Superior temporal gyrus (tissue), 1 donor: ENCODE measurements around the gene C2orf72.
"Not testable (repeated sequence)": the region's sequence is repeated elsewhere in the genome, so short reads cannot be mapped to it uniquely, and the experiment has no call there.

Source experiments
- DNase-seq: peaks from one replicate; pipeline ENCODE4 v3.0.0-alpha.2; 2016; ENCODE audit errors: extremely low spot score

Gene C2orf72

DNA sequence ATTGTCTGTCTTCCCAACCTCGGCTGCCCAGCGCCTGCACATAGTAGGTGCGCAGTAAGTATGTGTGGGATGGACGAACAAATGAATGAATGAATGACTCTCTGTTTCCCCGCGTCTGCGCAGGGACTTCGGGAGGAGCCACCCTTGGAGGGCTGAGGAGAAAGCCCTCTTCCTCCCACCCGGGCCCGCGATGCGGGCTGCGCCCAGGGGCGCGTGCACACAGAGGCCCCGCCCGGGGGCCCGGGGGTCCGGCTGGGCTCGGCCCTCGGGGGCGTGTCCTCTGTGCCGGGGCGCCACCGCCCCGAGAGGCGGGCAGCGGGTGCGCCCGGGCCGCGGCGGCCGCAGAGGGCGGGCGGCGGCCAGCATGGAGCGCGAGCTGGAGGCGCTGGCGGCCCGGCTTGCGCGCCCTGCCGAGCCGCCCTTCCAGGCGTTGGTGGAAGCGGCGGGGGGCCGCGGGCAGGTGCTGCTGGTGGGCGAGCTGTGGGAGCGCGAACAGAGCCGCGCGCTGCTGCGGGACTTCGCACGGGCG, at the start of gene C2orf72:
TSS of gene C2orf72 (plus strand) at position 322 of the 529 bp plus-strand sequence. CDS start at position 365, 43 bp downstream.
- no peak for DNase-seq

DNA sequence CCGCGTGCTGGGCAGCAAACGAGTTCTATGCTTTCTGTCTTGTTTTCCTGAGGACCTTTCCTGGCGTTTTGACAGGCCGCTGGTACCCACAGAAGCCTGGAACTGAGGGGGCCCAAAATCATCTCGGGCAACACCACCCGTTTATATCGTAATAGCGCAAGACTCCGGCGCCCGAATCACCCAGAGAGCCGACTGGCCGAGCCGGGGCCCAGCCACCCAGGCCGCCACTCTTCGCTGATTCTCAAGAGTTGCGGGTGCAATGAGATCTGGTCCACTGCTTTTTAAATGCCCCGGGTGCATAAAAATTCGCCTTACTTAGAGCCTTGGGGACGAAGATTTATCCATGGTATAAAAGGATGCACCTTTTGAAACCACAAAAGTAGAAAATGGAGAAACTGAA, 47.6 kb upstream of the C2orf72 start:
- DNase-seq, result no peak

DNA sequence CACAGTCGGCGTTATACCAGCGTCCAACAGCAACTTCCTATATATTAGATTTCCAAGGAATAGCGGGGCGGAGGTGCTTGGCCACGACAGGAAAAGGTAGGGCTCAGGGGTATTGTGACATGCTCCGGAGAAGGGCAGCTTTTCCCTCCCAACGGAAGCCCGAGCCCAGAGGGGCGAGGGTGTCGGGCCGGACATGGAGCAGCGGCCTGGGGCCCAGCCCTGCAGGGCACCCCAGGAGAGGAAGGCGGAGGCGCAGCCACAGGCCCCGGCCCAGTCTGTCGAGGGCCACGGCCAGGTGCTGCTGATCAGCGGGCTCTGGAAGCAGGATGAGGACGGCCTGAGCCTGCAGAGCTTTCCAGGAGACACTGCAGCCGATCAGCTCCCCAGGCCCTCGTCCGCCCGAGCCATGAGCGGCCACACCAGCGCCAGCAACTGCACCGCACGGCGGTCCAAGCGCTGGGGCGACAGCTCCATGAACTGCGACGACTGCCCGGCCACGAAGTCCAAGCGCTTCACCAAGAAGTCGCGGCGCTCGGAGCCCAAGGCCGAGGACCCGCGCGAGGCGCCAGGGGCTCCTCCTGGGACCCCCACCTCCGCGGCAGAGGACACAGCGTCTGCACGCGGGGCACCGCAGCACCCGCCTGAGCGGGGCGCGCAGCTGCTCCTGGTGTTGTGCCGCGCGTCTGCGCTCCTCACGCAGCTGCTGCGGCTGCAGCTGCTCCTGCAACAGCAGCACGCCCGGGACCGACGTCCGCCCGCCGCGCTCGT, 47.0 kb upstream of the C2orf72 start:
- DNase-seq, result no peak

DNA sequence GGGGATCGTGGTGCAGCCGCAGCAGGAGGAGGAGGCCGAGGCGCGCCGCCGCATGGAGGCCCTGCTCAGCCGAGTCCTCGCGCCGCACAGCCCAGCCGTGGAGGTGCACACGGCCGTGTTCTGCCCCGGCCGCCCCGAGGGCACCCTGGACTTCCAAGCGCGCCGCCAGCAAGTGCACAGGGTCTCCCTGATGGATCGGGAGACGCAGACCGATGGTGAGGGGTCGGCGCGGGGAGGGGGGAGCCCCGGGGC, 46.5 kb upstream of the C2orf72 start:
- no peak for DNase-seq

DNA sequence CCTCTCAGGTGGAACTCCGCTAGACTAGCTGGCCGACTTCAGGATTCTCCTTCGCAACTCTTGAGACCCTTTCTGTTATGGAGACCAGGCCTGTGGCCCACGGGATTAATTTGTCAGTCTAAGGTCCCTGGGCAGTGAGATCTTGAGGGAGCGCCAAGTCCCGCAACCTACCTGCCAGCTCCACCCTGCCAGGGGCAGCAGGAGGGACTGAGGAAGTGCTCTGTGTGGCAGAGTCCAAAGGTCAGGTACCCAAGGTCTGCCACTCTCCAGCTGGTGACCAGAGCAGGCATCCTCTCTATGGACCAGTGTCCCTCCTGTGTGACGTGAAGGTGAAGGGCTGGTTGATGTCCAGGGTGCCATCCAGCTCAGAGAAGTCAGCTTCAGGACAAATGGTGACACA, 45.7 kb upstream of the C2orf72 start:
- no peak for DNase-seq

DNA sequence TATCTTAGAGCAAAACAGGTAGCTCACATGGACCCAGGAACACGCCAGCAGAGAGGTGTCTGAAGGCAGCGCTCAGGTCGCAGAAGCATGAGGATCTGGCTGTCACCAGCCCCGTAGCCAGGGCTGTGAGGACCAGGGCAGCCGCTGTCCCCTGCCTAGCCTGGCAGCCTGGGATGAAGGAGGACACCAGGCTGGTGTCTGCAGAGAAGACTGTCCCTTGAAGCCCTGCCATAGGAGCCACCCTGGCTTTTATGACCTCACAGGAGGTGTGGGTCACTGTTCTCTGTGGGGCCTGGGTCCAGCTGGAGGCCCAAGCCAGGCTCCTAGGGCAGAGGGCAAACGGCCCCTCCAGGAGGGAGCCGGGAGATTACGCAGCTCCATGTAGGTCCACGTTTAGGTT, 41.5 kb upstream of the C2orf72 start, which contains the start of gene SPATA3:
TSS of gene SPATA3 (plus strand) at position 301 of the 400 bp plus-strand sequence. CDS start 113 bp downstream, outside the sequence.
- DNase-seq, result no peak

DNA sequence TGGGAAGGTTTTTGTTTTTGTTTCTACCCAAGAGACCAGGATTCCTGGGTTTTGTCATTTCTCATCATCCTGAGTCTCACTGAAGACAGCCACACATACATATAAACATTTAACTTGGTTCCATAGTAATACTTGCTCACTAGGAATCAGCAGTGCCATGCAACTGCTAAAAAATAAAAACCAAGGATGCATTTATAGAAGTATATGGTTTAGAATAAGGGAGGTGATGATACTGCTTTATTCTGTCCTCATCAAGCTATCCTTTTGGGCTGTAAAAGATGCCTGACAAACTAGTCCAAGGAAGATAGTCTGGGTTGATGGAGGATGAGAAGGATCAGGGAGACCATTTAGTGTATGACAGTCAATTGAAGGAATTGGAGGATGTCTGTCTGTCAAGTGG, 40.7 kb upstream of the C2orf72 start:
- no peak for DNase-seq

DNA sequence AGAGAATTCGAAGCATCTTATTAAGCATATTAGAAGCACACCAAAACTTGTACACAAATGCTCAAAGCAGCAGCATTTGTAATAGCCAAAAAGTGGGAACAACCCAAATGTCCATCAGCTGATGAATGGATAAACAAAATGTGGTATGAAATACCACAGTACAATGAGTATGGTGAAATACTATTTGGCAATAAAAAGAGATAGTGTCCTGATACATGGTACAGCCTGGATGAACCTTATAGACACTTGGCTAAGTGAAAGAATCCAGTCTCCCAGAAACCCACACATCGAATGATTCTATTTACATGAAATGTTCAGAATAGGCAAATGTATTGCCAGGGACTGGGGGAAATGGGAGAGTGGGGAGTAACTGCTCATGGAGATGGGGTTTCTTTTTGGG, 38.4 kb upstream of the C2orf72 start:
- no peak for DNase-seq

DNA sequence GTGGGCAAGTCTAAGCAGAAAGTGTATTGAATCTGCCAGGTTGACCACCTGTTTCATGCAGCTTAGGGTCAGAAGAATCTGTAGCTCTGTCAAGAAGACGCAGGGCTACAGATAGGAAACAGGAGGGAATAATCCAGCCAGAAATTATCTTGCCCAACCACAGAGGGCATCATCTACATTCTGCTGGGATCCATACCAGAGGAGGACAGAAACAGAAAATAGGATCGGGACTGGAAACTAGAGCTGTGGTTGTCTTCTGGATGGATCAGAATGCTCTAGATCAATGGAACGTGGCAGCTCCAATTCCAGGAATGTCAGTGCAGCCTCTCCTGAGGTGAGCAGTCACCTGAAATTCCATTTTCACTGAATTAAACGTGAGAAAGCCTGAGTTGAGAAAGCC, 37.8 kb upstream of the C2orf72 start:
- no peak for DNase-seq

DNA sequence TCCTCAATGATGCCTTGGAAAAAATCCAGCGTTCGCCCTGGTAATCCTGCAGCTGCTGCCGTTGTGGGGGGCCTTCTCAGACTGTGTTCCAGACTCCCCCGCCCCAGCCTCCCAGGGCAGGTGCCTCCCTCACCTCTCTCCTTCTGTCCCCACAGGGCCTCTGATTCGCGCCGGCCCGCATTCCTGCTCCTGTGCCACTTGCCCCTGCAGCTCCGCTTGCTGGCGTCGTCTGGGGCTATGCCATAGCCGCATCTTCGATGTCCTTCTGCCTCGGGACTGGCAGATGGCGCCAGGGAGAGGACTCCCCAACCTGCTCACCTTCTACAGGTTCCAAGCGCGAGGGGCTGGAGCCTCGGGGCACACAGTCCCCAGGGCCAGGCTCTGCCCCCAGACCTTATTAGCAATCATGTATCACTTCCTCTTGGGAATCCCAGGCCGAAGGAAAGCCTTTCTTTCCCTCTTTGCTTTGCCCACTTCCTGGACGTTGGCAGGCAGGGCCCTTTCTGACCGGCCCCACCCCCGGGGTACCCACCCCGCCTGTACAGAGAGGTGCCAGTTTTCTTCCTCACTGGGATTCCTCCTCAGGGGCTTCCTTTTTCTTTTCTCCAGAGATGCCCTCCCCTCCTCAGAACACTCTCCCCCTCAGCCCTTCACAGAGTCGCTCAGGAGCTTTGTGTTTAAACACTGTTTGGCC, 37.0 kb upstream of the C2orf72 start:
- no peak for DNase-seq

DNA sequence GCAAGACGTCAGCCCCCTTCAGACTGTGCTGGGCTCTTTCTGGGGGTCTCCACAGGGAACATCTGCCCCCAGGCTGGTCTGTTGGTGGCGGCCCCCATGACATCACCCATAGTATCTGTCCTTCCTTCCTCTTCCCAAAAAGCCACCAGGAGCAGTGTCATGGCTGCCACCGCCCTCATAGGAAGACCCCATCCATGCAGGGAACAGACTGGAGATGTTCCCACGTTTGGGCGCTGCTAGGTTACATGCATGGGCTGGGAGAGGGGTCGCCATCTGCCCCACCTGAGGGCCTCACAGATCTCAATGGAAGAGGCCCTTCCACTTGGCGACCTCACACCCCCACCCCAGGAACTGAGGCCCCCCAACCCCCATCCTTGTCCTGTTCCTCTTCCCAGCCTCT, 36.3 kb upstream of the C2orf72 start:
- no peak for DNase-seq

DNA sequence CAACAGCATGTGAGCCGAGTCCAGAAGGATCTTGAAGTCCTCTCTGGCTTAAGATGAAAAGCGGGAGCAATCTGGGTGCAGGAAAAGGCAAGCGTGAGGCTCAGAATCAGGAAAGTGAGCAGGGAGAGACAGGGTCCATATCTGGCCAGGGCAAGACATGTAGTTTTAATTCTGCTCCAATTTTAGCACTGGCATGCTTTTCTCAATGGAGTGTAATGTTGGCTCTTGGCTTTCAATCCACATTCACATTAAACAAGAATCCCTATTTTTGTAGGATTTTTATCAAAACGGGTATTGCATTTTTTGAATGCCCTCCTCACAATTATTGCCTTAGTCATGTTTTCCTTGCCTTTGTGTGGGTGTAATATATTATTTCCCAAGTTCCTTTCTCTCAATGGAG, 35.4 kb upstream of the C2orf72 start:
- DNase-seq, result no peak

DNA sequence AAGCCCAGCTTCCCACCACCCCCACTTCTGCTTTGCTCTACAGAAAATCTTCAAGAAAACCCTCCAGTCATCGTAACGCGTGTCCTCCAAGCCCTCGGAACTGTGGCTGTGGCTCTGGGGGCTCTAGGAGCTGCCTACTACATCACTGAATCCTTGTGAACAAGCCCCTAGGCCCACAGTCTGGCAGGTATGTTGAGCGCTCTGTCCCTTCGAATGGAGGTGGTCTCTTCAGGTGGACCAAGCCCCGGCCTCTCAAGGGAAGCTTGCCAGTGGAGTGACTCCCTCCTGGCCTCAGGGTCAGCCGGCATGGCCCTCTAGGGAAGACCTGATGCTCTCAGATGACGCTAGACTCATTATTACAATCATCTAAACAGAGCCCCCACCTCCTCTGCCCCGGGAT, 34.7 kb upstream of the C2orf72 start:
- DNase-seq, result no peak

DNA sequence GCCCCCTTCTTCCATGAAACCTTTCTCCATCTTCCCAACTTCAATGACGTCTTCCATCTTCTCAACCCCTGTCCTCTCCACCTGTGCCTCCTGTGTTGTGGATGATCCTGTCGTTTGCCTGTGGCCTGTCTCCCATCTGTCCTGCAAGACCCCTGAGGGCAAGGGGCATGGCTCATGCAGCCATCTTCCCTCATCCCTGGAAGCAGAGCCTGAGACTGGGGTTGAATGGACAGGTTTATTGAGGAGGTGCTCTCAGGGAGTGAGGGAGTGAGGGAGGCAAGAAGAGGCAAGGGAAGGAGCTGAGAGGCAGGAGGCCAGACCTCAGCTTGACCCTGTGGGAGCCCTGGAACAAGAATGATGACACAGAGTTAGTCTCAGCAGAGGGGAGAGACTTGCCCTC, 34.1 kb upstream of the C2orf72 start:
- DNase-seq, result no peak

DNA sequence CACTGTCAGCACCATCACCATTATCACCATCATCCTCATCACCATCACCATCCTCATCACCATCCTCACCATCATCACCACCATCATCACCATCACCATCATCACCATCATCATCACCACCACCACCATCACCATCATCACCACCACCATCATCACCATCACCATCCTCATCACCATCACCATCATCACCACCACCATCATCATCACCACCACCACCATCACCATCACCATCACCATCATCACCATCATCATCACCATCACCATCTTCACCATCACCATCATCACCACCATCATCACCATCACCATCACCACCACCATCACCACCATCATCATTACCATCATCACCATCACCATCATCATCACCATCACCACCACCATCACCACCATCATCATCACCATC, 32.4 kb upstream of the C2orf72 start:
- DNase-seq, result not testable (repeated sequence)

DNA sequence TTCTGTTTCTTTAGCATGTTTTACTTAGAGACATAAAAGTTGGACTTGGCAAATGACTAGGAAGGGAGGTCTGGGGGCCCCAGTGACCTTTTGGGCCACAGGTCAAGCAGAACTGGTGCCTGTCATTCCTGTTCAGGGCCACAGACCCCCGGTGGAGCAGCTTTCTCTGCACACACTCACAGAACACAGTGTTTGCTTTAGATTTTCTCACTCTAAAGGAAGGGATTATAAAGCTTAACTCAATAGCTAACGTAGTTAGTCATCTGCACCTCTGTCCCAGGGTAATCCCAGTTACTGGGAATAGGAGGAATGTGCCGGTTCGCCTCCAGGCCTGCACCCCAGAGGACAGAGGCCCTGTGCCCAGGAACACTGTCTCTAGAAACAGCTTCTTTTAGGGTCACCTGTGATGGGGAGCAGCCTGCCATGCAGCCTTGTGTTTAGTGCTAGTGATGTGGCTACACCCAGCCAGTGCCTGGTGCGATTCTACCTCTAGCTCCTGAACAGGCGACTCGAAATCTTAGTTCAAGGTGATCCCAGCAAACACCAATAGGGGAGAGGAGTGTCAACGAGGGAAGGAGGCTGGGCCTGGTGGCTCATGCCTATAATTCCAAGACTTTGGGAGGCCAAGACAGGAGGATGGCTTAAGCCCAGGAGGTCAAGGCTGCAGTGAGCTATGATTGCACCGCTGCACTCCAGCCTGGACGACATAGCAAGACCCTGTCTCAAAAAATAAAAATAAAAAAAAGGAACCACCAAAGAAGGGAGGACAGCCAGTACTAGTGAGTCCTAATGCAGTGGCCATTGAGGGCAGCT, 29.8 kb upstream of the C2orf72 start:
- DNase-seq, result no peak

DNA sequence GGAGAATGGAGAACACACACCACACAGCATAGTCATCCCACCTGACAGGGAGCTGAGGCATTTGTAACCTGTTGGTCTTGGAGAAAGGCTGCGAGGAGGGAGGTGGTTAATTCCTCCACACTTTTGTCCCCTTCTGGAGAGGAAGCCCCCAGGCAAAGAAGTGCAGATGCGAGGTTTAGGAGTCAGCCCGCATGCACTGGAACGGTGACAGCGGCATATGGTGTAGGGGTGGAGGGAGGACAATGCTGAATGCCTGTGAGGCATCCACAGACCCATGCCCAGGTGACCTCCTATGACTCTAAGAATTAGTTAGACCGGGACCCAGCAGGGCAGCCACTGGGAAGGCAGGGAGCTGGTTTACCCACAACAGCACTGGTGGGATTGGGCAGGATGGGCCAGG, 29.2 kb upstream of the C2orf72 start:
- no peak for DNase-seq

DNA sequence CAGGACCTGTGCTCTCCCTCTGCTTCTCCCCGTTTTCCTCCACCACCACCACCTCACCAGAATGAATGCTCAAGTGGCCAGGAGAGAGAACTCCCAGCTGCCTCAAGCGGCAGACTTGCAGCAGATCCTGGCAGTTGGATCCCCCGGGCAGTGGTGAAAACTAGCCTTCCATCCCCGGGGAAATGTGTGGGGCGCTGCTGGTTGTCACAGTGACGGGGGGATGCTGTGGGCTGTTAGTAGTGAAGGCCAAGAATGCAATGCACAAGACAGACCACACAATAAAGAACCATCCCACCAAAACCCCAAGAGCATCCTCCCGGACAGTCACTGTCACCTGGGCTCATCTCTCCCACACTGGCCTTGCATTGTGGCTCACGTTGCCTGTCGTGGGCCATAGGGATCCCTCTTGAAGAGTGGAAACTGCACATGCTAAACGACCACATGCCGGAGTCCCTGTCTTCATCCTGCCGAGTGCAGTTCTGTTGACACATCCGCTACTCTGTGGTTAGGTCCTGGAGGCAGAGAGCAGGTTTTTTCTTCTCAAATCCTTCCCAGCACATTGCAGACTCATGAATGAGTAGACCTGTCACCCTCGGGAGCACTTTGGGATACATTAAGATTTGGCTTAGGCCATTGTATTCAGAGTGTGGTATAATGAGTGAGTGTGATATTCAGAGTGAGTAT, 27.9 kb upstream of the C2orf72 start:
- DNase-seq, result no peak

DNA sequence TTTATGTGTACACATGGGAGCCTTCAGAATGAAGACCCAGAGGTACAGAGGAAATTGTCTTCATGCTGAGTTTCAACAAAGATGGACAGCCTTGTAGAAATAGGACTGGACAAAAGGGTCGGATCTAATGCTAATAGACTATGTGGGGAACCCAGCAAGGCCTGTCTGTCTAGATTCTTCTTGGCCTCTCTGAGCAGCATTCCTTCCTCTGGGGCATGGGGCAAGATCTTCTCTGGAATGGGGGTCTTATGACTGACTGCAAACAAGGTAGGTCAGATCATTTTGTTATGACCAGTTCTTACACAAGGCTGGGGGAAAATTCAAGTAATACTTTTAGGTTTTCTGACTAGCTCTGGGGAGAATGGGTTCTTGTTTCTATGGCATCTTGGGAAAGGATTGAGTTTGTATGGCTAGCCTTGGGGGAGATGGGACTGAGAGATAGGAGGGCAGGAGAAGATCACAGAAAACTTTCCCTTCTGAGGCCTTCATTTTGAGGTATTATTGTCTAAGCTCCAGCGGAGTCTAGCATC, 27.1 kb upstream of the C2orf72 start:
- DNase-seq, result no peak

DNA sequence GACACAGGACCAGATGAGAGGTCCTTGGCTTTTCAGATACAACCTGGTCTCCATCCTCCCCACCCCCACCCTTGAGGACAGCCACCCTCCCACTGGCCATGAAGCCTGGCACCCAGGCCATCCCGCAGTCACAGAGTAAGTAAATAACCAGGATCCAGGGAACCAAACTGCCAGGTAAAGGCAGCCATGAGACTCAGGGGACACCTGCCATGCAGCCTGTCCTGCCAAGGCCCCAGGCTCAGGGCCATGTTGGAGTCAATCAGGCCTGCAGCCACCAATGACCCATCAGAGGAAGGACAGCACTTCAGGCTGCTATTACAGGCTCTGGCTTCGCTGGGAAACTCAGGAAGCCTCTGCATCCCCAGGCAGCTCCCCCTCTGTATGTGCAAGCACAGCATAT, 25.8 kb upstream of the C2orf72 start:
- no peak for DNase-seq

DNA sequence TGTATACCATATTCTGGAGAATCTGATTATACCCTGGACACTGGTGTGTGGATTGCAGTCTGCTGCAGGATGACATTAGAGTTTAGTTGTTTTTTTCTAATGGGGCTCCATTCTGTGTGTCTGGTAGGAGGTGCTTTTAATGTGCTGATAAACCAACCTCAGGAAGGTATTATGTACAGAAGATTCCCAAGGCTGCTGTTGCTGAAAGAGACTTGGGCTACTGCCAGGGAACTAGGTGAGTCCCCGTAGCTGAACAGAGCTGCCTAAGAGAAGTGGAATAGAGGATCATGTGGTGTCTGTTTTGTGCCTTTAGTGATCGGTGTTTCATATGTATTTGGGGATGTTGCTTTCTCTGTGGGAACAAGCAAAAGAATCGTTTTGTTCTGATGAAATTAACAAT, 24.9 kb upstream of the C2orf72 start:
- no peak for DNase-seq

DNA sequence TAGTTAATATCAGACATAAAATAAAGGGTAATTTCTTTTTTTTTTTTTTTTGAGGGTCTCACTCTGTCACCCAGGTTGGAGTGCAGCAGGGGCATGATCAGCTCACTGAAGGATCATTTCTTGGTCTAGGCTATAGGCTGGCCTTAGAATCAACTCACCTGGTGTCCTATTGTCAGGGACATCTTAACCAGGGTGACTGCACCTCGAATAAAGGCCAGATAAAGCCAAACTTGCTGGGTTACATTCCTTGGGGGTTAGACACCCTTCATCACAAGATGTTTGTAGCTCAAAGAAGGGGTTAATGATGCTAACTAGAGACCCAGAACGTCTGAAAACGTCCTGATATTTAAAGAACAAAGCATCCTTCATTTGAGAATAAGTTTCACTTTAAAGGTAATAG, 23.5 kb upstream of the C2orf72 start:
- DNase-seq, result no peak
